Measurements from ENCODE around the gene ELMO2.

ELMO2 gene

GRCh38 chr20:46406200-46406985, at the start of gene ELMO2:
TSS of gene ELMO2 (minus strand) at chr20:46406615. CDS start at chr20:46394482, 12,133 bp downstream.
- peak; percentile 91 for DNase-seq (ENCODE audit: low read depth)

GRCh38 chr20:46455729-46456128, 49.3 kb upstream of the ELMO2 start:
- no peak for DNase-seq (ENCODE audit: low read depth)

- DNase-seq (ENCODE audit: low read depth), result no peak
Measured at GRCh38 chr20:46446851-46447250, 40.4 kb upstream of the ELMO2 start.

- DNase-seq (ENCODE audit: low read depth), result no peak
Measured at GRCh38 chr20:46439837-46440236, 33.4 kb upstream of the ELMO2 start.

GRCh38 chr20:46438156-46438750, 31.8 kb upstream of the ELMO2 start:
- no peak for DNase-seq (ENCODE audit: low read depth)

- DNase-seq (ENCODE audit: low read depth), result no peak
Measured at GRCh38 chr20:46435146-46435545, 28.7 kb upstream of the ELMO2 start.

- DNase-seq (ENCODE audit: low read depth), result no peak
Measured at GRCh38 chr20:46434597-46434996, 28.2 kb upstream of the ELMO2 start.

- DNase-seq (ENCODE audit: low read depth), result no peak
Measured at GRCh38 chr20:46433051-46433450, 26.6 kb upstream of the ELMO2 start.

GRCh38 chr20:46430921-46431712, 24.7 kb upstream of the ELMO2 start:
- no peak for DNase-seq (ENCODE audit: low read depth)

GRCh38 chr20:46427384-46427783, 21.0 kb upstream of the ELMO2 start:
- no peak for DNase-seq (ENCODE audit: low read depth)

GRCh38 chr20:46423882-46424482, 17.6 kb upstream of the ELMO2 start:
- no peak for DNase-seq (ENCODE audit: low read depth)

GRCh38 chr20:46423342-46423741, 16.9 kb upstream of the ELMO2 start:
- no peak for DNase-seq (ENCODE audit: low read depth)

GRCh38 chr20:46420878-46421277, 14.5 kb upstream of the ELMO2 start:
- DNase-seq (ENCODE audit: low read depth), result no peak

- DNase-seq (ENCODE audit: low read depth), result no peak
Measured at GRCh38 chr20:46419882-46420281, 13.5 kb upstream of the ELMO2 start.

- DNase-seq (ENCODE audit: low read depth), result no peak
Measured at GRCh38 chr20:46416839-46417238, 10.4 kb upstream of the ELMO2 start.

GRCh38 chr20:46416421-46416820, 10.0 kb upstream of the ELMO2 start:
- DNase-seq (ENCODE audit: low read depth), result no peak

- DNase-seq (ENCODE audit: low read depth), result no peak
Measured at GRCh38 chr20:46415773-46416172, 9.4 kb upstream of the ELMO2 start.

- DNase-seq (ENCODE audit: low read depth), result no peak
Measured at GRCh38 chr20:46414608-46415007, 8.2 kb upstream of the ELMO2 start.

- no peak for DNase-seq (ENCODE audit: low read depth)
Measured at GRCh38 chr20:46411637-46412036, 5.2 kb upstream of the ELMO2 start.

- no peak for DNase-seq (ENCODE audit: low read depth)
Measured at GRCh38 chr20:46408281-46408731, 1.9 kb upstream of the ELMO2 start.

GRCh38 chr20:46407671-46407996, 1.2 kb upstream of the ELMO2 start:
- no peak for DNase-seq (ENCODE audit: low read depth)

GRCh38 chr20:46406986-46407670, 713 bp upstream of the ELMO2 start:
- DNase-seq (ENCODE audit: low read depth), result peak; percentile 85
